HG02623 (cell line): ENCODE results near the gene SPATA12.
"Not testable (repeated sequence)": the region's sequence is repeated elsewhere in the genome, so short reads cannot be mapped to it uniquely, and the experiment has no call there.

Source experiments
- ATAC-seq: cut with Tn5 transposase; IDR thresholded peaks from one replicate; pipeline ENCODE4 v1.9.1; 2021; ENCODE audit warnings: moderate library complexity; ENCODE audit not compliant: unreplicated experiment

Gene SPATA12

GRCh38 chr3:57082481-57082880 is 22.0 kb downstream of the SPATA12 start:
- no peak for ATAC-seq

GRCh38 chr3:57083266-57083995 is 23.0 kb downstream of the SPATA12 start:
- ATAC-seq = not testable (repeated sequence)

GRCh38 chr3:57085211-57085610 is 24.7 kb downstream of the SPATA12 start:
- ATAC-seq = no peak

GRCh38 chr3:57086201-57086600 is 25.7 kb downstream of the SPATA12 start:
- ATAC-seq = no peak

DNA sequence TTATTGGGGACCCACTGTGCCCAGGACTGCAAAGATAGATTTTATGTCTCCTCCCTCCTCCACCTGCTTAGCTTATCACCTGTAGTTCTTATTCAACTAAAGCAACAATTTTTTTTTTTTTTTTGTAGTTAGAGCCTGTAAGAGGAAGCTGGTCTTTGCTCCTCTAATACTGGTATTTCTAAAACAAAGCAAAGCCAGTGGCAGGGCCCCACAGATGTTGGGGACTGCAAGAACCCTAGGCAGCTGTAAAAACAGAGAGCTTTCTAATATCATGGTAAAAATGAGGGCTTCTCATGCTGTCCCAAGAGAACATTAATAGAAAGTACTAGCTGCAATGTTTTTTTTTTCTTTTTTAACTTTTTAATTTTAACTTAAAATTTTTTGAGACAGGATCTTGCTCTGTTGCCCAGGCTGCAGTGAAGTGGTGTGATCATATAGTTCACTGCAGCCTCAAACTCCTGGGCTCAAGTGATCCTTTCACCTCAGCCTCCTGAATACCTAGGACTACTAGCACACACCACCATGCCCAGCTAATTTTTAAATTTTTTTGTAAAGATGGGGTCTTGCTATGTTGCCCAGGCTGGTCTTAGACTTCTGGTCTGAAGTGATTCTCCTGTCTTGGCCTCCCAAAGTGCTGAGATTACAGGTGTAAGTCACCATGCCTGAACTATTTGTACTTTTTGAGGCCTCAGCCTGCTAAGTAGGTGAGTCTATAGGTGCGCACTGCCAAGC is 27.1 kb downstream of the SPATA12 start:
- ATAC-seq = no peak

DNA sequence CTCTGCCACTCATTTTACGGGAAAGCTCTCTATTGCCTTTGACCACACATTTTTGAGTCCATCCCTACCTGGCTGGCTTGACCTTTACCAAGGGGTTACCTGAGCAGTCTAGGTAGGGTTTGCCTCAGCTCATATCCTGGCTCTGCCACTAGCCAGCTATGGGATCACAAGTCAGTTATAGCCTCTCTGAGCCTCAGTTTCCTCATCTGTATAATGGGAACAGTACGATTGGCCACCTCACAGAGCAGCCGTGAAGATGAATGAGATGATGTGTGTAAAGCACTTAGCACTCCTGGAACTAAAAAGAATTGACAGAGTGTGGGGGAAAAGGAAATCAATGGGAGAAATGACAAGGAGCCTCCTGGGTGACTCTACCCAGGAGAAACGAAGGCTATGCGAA is 28.0 kb downstream of the SPATA12 start:
- ATAC-seq = no peak

- ATAC-seq = no peak
Observed at GRCh38 chr3:57089043-57089442, 28.6 kb downstream of the SPATA12 start.

- no peak for ATAC-seq
Observed at GRCh38 chr3:57091521-57092273, 31.2 kb downstream of the SPATA12 start.

DNA sequence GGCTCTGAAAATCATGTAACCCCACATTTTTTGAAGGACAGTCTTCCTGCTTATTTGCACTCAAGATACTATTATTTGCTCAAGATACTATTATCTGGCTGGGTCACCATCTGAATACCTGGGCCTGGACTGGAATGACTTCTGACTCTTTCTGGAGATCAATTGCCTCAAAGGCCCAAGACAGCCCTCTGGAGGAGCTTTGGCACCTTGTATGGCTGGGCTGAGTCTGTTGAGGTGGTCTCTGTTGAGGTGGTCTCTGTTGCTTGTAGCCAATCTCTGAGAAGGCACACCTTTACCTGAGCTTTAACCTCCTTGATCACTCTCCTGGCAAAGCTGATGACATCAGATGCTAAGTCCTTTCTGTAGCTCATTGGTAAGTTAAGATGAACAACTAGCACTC is 33.0 kb downstream of the SPATA12 start:
- ATAC-seq = no peak

GRCh38 chr3:57093971-57094535 is 33.6 kb downstream of the SPATA12 start:
- ATAC-seq = no peak

GRCh38 chr3:57094575-57094974 is 34.1 kb downstream of the SPATA12 start:
- no peak for ATAC-seq

- ATAC-seq = no peak
Observed at GRCh38 chr3:57095363-57095762, 34.9 kb downstream of the SPATA12 start.

DNA sequence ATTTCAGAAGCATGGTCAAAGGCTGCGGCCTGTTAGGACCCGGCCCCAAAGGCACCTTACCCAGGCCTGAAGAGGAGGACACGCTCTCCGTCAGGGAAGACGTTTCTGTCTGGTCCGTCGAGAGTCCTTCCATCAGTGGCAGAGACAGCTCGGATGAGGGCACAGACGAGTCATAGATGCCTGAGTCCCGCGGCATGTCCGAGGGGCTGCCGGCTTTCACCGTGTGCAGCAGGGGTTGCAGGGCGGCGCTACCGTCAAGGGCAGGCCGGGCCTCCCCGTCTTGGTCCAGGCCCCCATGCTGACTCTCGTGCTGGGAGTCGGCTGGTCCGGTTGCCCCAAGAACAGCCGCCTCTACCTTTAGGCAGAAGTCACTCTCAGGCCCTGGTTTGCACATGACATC is 37.1 kb downstream of the SPATA12 start:
- ATAC-seq = no peak

- ATAC-seq = no peak
Observed at GRCh38 chr3:57098418-57099310, 38.2 kb downstream of the SPATA12 start.

DNA sequence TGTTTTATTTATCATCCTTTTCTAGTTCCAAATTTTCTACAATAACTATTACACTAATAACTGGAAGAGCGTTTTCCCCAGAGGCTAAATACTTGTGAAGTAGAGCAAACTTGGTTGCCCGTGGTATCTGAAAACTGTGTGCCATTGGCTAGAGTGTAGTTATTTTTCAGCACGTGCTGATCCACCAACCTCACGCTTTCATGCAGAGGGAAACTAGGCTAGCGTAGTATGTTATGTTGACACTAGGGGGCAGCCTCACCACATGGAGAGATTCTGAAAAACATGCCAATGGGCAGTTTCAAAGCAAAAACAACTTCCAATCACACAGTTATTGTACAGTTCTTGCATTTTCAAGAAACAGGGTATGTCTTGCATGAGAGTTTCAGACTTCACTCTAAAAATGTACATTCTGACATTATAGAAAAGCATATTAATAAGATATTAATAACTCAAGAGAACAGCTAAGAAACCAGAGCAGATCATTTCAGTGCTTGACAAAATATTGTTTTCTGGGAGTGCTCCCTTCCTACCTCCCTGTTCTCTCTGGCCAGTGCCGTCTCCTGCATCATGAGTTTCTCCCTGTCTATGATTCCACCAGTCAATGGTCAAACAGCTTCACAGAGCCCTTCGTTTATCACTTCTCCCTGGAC is 39.7 kb downstream of the SPATA12 start:
- no peak for ATAC-seq

DNA sequence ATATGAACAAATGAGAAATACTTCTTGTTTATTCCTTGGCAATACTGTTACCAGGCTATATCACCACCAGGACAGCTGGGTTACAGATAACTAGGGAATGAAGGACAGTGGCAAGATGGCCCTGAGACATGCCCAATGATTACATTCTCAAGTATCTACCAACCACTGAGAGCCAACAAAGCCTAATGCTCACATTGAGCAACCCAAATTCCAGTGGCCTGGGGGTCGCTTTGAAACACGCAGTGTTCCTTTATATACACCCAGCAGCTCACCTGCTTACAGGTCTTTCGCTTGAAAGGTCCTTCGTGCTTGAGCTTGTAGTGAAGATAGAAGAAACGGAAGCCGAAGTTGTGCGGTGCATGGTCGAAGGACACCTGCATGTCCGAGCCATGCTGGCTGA is 45.1 kb downstream of the SPATA12 start:
- no peak for ATAC-seq

GRCh38 chr3:57108684-57109083 is 48.2 kb downstream of the SPATA12 start:
- no peak for ATAC-seq

DNA sequence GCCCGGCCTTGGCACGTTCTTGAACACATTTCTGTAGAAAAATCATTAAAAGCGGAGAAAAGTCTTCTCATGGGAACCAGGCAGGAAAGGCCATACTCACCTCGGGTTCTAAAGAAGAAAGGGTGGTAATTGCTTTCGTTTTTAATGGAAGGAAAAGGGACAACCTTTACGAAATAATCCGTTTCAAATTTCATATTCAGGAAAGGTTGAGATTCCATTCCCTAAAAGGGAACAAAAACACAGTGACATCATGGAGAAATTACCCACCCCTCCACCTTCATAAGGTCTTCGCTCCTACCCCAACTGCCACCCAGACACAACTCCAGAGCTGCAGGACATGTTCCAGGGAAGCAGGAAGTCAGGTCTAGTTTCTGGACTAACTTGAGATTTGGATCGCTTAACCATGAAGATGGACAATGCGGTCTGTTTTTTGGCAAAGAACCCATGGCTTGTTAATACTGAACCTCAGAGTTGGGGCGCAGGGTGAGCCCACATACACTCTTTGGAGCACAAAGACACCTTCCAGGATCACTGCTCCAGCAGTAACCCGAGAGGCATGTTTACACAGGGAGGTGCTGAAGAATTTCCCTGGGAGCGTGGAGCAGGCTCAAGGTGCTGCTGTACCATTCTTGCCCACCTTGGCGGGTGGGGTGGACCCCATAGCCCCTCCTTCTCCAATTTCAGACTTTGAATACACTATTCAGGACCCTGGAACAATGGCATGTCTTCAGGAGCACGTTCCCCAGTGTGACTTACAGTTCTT is 49.2 kb downstream of the SPATA12 start:
- ATAC-seq = no peak

- no peak for ATAC-seq
Observed at GRCh38 chr3:57110214-57110613, 49.8 kb downstream of the SPATA12 start.
